HL-60 (cell line): ENCODE results near the gene FRMD5.

Experiments used
- GABPA ChIP-seq: IDR thresholded peaks from 2 replicates; pipeline ENCODE4 v1.6.1; 2012; ENCODE audit warnings: low read depth
- POLR2AphosphoS5 ChIP-seq: IDR thresholded peaks from 2 replicates; pipeline ENCODE4 v1.6.1; 2012; ENCODE audit warnings: low read depth
- SPI1 ChIP-seq: IDR thresholded peaks from 2 replicates; pipeline ENCODE4 v1.6.1; 2012; ENCODE audit warnings: low read depth, mild to moderate bottlenecking, borderline replicate concordance
- TF ChIP-seq, protein P1 (sequence below): IDR thresholded peaks from one replicate; pipeline ENCODE4 v1.5.1; 2011; ENCODE audit warnings: low read length, control low read depth, inconsistent platforms; ENCODE audit not compliant: insufficient read depth
- TF ChIP-seq, protein P2 (sequence below): IDR thresholded peaks from 2 replicates; pipeline ENCODE4 v1.6.1; 2012; ENCODE audit warnings: low read depth; ENCODE audit not compliant: insufficient replicate concordance

DNA sequence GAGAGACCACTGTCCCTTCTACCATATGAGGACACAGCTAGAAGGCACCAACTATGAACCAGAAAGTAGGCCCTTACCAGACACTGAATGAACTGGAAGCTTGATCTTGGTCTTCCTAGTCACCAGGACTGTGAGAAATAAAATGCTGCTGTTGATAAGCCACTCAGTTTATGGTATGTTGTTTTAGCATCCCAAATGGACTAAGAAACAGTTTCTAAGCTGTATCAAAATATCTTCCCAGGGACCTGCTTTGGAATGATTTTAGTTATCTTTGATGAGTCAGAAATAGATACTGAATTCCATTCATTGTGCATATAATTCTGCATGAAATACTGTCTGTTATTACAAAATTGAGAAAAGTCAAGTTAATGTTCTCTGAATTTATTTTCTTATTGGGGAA is 349.6 kb downstream of the FRMD5 start:
- TF ChIP-seq POLR2AphosphoS5, result no peak
- TF ChIP-seq, protein P1, sequence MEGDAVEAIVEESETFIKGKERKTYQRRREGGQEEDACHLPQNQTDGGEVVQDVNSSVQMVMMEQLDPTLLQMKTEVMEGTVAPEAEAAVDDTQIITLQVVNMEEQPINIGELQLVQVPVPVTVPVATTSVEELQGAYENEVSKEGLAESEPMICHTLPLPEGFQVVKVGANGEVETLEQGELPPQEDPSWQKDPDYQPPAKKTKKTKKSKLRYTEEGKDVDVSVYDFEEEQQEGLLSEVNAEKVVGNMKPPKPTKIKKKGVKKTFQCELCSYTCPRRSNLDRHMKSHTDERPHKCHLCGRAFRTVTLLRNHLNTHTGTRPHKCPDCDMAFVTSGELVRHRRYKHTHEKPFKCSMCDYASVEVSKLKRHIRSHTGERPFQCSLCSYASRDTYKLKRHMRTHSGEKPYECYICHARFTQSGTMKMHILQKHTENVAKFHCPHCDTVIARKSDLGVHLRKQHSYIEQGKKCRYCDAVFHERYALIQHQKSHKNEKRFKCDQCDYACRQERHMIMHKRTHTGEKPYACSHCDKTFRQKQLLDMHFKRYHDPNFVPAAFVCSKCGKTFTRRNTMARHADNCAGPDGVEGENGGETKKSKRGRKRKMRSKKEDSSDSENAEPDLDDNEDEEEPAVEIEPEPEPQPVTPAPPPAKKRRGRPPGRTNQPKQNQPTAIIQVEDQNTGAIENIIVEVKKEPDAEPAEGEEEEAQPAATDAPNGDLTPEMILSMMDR, result no peak
- no peak for TF ChIP-seq GABPA
- TF ChIP-seq SPI1, result no peak
- TF ChIP-seq, protein P2, sequence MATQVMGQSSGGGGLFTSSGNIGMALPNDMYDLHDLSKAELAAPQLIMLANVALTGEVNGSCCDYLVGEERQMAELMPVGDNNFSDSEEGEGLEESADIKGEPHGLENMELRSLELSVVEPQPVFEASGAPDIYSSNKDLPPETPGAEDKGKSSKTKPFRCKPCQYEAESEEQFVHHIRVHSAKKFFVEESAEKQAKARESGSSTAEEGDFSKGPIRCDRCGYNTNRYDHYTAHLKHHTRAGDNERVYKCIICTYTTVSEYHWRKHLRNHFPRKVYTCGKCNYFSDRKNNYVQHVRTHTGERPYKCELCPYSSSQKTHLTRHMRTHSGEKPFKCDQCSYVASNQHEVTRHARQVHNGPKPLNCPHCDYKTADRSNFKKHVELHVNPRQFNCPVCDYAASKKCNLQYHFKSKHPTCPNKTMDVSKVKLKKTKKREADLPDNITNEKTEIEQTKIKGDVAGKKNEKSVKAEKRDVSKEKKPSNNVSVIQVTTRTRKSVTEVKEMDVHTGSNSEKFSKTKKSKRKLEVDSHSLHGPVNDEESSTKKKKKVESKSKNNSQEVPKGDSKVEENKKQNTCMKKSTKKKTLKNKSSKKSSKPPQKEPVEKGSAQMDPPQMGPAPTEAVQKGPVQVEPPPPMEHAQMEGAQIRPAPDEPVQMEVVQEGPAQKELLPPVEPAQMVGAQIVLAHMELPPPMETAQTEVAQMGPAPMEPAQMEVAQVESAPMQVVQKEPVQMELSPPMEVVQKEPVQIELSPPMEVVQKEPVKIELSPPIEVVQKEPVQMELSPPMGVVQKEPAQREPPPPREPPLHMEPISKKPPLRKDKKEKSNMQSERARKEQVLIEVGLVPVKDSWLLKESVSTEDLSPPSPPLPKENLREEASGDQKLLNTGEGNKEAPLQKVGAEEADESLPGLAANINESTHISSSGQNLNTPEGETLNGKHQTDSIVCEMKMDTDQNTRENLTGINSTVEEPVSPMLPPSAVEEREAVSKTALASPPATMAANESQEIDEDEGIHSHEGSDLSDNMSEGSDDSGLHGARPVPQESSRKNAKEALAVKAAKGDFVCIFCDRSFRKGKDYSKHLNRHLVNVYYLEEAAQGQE, result no peak
